ENCODE data around the gene ZNRF2.

ZNRF2 gene

DNA sequence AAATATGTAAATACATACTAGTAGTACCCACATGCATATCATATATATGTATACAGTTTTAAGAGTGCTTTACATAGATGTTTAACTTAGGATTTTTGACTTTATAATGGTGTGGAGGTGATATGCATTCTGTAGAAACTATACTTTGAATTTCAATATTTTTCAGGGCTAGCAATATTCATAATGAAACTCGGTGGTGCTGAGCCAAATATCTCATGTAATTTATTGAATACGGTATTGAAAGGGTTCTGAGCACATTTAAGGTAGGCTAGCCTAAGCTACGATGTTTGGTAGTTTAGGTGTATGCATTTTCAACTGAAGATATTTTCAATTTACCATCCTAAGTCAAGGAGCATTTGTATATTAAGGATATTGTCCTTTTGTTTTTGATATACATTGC, 36.0 kb downstream of the ZNRF2 start:
- FAIRE-seq, result no peak
- DNase-seq (ENCODE audit: low spot score), result no peak

- FAIRE-seq, result no peak
- no peak for DNase-seq (ENCODE audit: low spot score)
Measured at GRCh38 chr7:30321089-30321881, 36.9 kb downstream of the ZNRF2 start.

DNA sequence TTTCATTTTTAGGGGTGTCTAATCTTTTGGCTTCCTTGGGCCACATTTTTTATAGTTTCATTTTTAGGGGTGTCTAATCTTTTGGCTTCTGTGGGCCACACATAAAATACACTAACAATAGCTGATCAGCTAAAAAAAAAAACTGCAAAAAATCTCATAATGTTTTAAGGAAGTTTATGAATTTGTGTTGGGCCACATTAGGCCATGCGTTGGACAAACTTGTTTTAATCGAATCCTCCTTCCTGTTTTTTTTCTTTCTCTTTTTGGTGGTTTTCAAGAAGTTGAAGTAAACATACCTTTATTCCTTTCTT, 37.4 kb downstream of the ZNRF2 start:
- no peak for DNase-seq (ENCODE audit: low spot score)

DNA sequence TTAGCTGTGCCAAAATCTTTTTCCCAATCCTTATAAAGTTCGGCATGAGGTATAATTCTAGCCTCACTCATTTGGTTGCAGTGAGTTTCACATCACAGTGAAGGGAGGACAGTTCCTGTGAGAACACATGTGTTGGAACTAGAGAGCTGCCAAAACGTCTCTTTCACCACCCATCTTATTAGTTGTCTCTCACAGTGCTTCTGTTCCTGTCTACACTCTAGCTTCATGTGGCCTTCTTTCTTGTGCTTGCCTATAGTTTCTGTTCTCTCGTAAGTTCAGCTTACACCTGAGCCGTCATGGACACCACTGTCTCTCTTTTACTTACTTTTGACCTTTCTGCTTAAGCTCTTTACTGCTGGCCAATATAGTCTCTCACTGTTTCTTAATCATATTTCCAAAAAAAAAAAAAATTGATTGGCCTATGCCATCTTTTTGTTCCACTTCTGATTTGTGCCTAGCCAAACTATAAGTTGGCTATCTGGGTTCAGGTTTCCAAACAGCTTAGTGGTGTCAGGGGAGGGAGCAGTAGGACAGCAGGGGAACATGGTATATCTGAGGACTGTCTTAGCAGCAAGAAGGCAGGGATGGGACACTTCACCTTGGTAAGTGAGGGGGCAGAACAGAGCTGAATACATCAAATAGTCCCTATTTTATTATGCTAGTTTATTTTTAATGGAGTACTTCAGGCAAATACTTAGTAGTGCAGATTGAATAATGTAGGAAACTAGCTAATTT, 38.0 kb downstream of the ZNRF2 start:
- FAIRE-seq, result no peak
- DNase-seq (ENCODE audit: low spot score), result no peak

More for the DNA sequence above, 37.4 kb downstream of the ZNRF2 start:
- peak; percentile 57 for FAIRE-seq

DNA sequence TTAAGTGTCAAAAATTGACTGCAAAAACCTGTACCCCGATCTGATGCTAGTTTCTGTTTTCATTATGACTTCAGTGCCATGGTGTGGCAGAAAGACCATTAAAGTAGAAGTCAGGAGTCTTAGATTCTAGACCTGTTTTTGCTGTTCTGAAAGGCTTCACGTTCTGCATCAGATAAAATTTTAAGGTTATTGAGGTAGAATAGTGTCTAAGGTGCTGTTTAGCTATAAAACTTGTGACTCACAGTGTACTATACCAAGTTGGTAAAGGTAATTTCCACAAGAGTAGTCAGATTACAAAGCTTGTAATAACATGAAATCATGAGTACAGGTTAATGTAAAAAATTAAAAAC, 38.6 kb downstream of the ZNRF2 start:
- DNase-seq (ENCODE audit: low spot score) (no peak), FAIRE-seq (peak; percentile 63)

- DNase-seq (ENCODE audit: low spot score) (no peak), FAIRE-seq (peak; percentile 88)
Measured at GRCh38 chr7:30327813-30328212, 43.4 kb downstream of the ZNRF2 start.

DNA sequence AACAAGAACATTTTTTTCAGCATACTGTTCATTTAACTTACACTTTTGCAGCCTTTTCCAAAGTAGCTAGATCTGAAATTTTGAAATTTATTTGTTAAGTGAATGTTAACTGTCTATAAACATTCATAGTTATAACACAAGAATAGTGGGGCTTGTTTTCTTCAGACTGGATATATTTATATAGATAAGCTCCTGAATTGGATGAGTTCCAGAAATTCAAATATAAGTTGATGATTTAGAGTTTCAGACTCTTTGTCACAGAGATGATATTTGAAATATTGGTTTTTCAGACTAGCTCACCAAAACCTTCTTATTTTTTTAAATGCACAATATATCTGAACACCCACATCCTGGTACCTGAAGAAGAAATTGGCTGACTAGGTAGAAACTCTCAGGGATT, 44.0 kb downstream of the ZNRF2 start:
- FAIRE-seq, result no peak
- no peak for DNase-seq (ENCODE audit: low spot score)

GRCh38 chr7:30329716-30330115, 45.3 kb downstream of the ZNRF2 start:
- FAIRE-seq, result peak; percentile 12
- DNase-seq (ENCODE audit: low spot score), result no peak

GRCh38 chr7:30330134-30331111, 46.0 kb downstream of the ZNRF2 start:
- DNase-seq (ENCODE audit: low spot score) (no peak), FAIRE-seq (no peak)

DNA sequence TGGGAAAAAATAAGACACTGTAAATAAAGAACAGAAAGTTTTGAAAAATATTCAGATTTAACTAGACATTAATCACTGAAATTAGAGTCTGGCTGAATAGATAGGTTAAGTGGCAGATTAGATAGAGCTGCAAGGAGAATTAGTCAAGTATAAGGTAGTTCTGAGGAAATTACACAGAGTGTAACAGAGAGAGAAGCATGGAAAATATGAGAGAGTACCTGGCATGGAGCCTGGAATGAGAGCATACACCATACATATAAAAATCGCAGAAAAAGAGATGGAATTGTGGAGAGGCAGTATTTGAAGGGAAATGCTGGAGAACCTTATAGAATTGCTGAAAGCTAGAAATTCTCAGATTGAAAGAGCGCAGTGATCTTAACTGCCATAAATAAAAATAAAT, 46.9 kb downstream of the ZNRF2 start:
- no peak for DNase-seq (ENCODE audit: low spot score)
- FAIRE-seq, result peak; percentile 31

GRCh38 chr7:30332549-30332948, 48.2 kb downstream of the ZNRF2 start:
- FAIRE-seq, result no peak
- DNase-seq (ENCODE audit: low spot score), result no peak

- no peak for DNase-seq (ENCODE audit: low spot score)
- no peak for FAIRE-seq
Measured at GRCh38 chr7:30335763-30336487, 51.5 kb downstream of the ZNRF2 start.

- FAIRE-seq, result no peak
- DNase-seq (ENCODE audit: low spot score), result no peak
Measured at GRCh38 chr7:30344513-30344912, 60.1 kb downstream of the ZNRF2 start.

GRCh38 chr7:30347226-30348082, 63.1 kb downstream of the ZNRF2 start:
- no peak for FAIRE-seq
- DNase-seq (ENCODE audit: low spot score), result no peak

GRCh38 chr7:30348083-30348560, 63.7 kb downstream of the ZNRF2 start:
- peak; percentile 97 for FAIRE-seq

DNA sequence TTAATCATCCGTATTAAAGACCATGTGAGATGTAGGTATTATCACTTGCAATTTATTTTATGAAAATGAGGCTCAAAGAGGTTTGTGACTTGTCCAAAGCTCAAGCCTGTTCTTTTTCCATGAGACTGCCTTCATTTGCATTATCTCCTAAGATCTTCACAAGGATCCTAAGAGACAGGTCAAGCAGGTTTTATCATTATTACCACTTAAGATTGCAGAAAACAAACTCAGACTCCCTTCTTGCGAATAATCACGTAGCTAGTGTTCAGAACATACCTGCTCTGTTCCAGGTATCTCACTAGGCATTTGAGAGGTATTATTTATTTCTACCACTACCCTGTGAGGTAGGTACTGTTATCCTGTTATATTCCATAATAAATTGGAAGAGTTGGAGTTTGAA, 64.8 kb downstream of the ZNRF2 start:
- DNase-seq (ENCODE audit: low spot score) (no peak), FAIRE-seq (no peak)

More at GRCh38 chr7:30348083-30348560, 63.7 kb downstream of the ZNRF2 start:
- DNase-seq (ENCODE audit: low spot score), result peak; percentile 76

DNA sequence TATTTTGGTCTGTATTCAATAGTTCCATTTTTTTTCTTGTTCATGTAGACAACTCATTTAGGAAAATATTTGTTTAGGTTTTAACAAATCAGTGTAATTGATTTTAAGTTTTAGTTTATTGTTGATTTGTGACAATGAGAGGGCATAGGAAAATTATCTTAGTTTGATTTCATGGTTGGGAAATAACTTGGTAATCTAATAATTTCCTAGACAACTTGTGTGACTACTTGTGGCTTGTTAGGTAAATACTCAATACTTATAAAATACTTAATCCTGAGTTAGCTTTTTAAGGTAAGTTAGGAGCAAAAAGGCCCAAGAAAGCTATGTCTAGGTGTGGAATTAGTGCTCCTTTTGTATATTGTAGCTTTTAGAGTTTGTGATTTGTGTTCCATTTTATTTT, 65.4 kb downstream of the ZNRF2 start:
- FAIRE-seq (peak; percentile 65), DNase-seq (ENCODE audit: low spot score) (no peak)

DNA sequence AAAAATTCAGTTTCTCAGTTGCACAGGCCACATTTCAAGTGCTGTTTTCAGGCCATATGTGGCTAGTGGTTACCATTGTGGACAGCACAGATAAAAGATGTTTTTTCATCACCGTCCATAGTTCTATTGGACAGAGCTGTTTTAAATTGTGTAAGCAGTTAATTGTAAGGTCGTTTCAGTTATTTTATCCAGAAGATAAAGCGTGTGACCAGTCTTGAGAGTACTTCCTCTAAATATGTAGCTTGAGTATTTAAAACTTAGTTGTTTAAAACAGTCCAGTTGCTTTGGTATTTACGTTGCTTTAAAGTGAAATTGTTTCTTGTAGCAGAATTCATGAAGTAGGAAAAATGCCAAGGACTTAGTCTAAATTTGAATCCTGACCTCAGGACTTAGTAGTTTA, 66.9 kb downstream of the ZNRF2 start:
- DNase-seq (ENCODE audit: low spot score) (no peak), FAIRE-seq (no peak)

- no peak for FAIRE-seq
- DNase-seq (ENCODE audit: low spot score), result no peak
Measured at GRCh38 chr7:30351724-30352123, 67.3 kb downstream of the ZNRF2 start.

DNA sequence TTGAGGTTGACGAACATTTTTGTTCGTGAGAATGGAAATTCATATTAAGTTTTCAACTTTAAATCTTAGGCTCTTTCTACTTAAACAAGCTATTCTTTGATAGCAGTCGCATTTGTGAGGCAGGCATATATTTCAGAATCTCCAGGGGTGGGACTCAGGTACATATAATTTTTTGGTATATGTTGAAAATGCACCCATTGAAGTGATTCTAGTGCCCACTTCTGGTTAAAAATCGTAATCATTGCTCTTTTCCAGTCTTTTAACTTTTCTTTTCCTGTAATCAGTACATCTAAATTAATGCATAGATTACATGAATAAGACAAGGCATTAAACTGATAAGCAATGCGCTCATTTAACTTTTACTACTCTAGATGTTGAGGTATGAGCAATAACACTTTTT, 67.8 kb downstream of the ZNRF2 start:
- no peak for DNase-seq (ENCODE audit: low spot score)
- no peak for FAIRE-seq
